HG02759 (cell line): Measurements from ENCODE around the gene LUM.
"Not testable (repeated sequence)": the region's sequence is repeated elsewhere in the genome, so short reads cannot be mapped to it uniquely, and the experiment has no call there.

Source experiments
- ATAC-seq: cut with Tn5 transposase; IDR thresholded peaks from one replicate; pipeline ENCODE4 v1.9.1; 2021; ENCODE audit warnings: mild to moderate bottlenecking, moderate library complexity; ENCODE audit not compliant: unreplicated experiment

LUM gene

DNA sequence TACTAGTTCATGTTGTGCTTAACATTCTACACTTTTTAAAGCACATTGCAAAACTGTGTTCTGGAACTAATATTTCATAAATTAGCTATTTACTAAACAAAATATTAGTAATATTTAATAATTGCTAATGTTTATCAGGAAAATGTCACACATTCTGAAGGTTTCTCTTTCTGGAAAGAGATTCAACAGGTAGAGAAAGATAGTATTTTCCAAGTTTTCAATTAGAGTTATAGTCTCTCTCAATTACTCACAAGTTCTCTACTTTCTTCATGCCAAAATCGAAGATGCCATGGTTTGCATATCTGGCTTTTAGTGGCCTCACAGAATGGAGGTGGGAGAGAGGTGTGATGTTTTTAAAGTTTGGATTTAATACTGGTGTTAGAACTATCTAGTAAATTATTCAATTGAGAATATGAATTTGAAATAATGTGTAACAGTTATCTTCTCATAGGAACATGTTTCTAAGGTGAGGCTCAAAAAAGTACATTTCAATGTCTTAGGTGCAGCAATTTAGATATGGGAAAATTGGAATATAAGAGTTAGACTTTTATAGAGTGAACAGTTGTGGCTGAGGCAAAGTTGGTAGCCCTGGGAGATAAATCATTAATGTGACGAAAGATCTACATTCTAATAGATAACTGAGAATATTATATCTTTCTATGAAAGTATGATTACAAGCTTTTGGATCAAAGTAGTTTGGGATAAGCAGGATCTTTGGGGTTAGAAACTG lies 1.5 kb downstream of the LUM start:
- ATAC-seq: no peak

DNA sequence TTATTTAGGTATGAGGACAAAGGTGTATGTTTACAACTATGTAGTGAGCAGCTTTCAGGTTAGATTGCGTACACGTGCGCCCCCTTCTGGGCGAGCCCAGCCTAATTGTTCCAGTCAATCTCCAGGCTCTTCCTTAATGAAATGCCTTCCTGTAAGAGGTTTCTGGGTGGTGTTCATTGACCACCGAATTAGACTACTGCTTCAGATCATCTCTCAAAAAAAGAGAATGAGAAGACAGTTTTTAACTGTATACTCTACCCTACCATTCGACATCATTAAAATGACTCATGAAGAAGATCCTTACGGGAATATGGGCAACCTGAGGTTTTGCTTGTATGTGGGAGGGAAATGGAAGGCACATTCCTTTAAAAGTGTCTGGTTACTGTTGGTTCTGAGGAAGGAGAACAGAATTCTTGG lies 2.1 kb downstream of the LUM start:
- ATAC-seq: peak; percentile 90

DNA sequence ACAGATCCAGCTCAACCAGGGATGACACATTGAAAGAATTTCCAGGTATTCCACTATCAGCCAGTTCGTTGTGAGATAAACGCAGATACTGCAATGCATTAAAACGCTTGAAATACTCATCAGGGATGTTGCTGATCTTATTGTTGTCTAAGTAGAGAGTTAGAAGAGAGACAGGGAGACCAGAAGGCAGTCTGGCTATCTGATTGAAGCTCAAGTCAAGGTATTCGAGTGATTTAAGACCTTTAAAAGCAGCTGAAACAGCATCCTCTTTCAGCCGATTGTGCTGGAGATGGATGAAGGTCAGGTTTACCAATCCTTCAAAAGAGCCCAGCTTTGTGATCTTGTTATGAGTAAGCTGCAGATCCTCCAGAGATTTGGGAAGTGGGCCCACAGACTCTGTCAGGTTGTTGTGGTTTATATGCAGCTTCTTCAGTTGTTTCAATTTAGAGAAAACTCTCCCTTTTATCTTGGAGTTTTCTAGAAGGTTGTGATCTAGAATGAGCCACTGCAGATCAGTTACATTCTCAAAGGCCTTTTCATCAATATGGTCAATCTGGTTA lies 3.0 kb downstream of the LUM start:
- ATAC-seq: no peak

DNA sequence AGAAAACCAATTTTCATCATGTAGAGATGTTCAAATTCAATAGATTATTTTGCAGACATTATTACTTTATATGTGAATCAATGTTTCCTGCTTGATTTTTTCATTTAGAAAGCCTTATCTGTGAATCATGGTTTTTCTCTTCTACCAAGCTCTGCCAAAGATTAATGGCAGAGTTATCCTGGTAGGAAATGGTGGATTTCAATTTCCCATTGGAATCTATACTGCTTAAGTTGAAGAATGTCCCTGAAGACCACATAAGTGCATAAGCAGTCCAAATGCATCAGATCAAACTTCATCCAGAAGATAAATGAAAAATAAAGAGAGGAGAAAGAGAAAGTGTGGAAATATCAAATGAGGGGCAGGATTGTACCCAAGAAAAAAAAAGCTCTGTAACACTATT lies 5.0 kb downstream of the LUM start:
- ATAC-seq: no peak

DNA sequence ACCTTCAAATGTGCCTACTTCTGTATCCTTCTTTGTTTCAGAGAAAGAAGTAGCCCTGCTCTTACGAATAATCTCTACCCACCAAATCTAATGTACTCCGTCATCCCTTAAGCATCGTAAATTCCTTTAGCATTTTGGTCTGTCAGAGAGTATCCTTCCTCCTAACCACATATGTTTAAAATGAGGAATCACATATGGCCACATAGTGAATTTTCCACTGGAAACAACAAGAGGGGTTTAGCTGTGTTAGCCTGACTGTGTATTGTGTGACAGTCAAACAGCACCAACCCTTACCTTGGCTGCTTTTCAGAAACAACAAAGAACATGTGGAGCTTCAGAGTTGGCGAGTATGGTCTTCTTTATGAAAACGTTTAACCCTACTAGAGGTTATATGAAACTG lies 5.5 kb downstream of the LUM start:
- ATAC-seq: no peak

DNA sequence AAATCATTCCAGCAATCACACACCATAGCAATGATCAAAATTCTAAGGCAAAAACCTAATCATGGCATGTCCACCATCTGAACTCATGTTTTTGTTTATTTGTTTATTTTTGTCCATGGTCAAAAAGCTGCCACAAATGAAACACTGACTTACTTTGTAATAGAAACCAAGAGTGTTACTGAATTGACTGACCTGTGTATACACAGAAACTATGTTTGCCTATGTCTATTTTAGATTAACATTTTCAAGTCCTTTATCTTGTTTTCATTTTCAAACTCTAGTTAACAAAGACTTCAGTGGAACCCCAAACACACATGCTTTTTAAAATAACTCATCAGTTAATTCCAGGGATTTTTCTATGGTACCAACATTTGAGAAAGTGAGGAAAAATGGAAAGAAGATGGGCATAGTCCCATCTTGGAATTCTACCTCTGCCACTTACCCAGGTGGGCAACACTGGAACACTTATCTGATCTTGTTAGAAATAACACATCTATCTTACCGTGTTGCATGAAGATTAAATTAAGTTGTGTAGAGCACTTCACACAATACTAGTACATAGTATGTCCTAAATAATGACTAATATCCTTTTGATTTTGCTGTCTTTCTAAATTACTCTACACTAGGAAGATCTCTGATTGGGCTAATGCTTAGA lies 6.4 kb downstream of the LUM start:
- ATAC-seq: no peak

DNA sequence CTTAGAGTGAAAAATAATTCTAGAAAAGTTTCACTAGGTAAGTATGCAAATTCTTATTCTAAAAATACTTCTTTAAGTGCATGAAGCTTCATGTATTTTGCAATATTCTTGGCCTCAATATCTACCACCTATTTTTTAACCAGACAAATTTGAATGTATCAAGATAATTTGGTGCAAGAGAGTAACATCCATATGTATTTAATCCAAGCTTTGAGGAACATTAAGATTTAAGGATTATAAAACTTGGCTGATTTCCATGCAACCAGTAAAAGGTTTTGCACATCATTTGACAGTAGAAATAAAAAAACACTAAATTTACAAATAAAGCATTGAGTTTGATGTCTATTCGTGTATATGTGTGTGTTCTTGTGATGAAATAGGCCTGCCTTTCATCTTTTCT lies 7.7 kb downstream of the LUM start:
- ATAC-seq: no peak

DNA sequence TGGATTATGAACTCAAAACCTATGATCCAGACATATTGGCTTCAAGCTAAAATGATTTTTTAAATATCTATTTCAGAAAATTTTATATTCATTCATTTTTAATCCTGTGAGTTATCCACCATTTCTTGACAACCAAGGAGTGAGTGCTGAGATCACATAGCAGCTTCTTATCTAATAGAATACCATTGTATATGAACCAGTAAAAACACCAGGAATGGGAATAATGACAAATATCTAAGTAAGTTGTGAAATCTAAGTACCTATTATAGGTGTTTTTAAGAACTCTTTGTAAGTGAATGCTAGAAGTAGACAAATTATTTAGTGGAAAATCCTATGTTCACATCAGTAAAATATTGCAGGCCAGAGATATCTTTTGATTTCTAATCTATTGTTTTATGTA lies 8.2 kb downstream of the LUM start:
- no peak for ATAC-seq

DNA sequence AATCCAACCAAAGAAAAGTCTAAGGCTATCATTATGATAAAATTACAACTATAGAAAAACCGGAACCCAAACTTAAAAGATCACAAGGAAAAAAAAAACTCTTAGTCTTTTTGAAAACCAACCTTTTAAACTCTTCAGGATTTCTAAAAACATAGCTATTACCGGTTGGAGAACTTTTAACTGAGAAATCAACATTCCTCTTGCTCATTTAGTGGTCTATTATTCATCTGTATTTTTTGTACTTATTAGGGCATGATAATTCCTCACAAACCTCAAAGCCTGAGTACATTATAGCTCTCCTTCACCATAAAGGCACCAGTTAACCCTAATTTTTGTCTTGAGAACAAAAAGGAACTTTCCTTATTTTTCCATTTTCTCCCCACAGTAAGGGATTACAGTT lies 10.4 kb downstream of the LUM start:
- ATAC-seq: no peak

DNA sequence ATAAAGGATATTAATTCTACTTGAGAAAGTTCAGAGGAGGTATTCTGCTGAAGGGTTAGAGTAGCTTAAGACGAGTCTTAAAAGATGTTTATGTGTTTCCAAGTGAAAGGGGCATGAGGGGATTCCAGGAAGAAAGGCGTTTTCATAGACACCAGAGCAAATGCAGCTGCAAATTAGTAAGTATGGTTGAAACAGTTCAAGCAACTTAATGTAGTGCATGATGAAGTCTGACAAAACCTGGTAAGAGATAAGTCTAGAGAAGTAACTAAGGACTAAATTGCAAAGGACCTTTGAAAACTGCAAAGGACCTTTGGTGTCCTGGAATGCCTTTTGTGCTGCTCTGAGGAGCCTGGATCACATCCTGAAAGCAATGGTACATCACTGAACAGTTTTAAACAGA lies 11.5 kb downstream of the LUM start:
- no peak for ATAC-seq

DNA sequence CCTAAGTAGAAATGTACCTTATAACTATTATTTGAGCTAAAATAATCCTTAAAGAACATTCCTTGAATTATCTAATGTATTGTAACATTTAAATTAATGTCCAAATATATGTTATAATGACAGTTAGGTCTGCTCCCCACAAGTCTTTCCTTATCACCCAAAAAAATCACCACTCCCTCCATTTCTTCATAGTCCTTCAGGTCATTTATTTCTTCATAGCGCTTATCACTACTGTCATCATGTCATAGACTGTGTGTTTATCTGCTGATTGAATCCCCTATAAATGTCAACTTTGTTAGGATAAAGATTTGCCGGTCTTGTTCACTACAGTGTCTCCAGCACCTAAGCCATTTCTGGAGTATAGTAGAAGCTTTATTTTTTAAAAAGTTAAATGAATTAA lies 12.0 kb downstream of the LUM start:
- ATAC-seq: no peak

DNA sequence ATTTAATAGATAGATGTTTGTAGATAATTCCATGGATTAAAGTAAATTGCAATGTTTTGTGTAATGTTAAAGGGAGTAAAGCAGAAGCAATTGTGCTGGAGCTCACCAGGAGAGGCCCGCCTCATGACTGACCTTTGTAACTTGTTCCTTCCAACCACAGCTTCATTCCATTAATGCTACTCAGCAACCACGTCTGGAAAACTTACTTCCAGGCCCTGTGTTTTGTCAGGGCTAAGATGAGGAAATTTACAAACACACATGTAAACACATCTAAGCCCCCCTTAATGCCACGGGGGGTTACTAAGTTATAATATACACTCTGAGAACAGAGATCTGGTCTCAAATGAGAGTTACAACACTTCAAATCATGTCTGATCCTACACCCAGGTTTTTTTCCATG lies 12.4 kb downstream of the LUM start:
- no peak for ATAC-seq

DNA sequence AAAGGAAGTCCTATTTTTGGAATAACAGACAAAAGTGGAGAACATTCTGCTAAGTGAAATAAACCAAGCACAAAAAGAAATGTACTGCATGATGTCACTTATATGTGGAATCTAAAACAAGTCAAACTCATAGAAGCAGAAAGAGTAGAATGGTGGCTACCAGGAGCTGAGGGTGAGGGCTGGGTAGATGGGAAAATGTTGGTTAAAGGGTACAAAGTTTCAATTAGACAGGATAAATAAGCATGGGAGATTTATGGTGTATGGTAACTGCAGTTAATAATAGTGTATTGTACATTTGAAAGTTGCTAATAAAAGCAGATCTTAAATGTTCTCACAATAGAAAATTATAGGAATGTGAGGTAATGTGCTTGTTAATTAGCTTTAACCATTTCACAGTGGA lies 12.8 kb downstream of the LUM start:
- ATAC-seq: no peak

DNA sequence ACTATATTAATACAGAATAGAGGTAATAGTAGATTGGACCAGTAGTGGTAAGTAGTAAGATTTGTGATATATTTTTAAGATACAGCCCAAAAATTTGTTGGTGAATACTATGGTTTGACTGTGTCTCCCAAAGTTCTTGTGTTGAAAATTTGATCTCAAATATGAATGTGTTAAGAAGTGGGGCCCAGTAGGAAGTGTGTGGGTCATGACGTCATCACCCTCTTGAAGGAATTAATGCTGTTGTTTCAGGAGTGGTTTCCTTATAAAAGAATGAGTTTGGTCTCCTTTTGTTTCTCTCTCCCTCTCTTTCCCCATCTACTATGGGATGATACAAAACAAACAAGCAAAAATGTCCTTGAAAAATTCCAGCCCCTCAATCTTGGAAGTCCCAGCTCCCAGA lies 16.3 kb downstream of the LUM start:
- no peak for ATAC-seq

DNA sequence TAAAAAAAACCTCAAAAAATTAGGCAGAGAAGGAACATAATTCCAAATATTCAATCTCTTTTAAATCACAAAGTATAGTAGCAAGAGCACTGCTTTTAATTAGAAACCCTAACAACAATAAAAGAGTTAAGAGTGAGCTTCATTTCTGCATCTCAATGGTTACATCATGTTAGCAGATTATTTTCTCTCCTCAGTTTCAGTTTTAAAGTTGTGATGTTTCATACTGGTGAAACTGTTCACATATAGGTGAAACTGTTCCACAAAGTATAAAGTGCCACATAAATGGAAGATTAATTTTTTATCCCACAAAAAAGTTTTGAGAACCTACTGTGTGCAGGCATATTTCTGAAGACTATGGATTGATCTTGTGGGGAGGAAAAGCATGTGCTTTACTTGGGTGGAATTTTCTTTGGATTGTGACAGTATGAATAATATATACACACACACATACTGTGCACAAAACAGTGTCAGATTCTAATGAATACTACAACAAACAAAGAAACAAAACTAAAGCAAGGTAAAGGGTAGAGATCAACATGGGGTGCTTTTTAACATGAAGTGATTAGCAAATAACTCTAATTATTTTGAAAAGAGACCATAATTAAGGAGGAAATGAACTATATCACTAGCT lies 17.1 kb downstream of the LUM start:
- no peak for ATAC-seq

DNA sequence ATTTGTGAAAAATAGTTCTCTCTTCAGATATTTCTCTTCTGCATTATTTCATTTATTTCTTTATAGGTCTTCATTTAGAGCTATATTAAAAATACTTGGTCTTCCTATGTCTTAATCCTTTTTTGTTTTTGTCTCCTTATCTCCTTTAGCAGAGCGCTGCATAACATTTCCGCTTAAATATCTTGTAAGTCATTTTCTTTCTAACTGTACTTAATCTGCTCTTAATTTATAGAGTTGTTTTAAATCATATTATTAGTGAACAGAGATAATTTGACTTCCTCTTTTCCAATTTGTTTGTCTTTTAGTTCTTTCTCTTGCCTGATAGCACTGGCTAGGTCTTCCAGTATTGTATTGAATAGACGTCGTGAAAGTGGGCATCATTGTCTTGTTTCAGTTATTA lies 18.0 kb downstream of the LUM start:
- no peak for ATAC-seq

DNA sequence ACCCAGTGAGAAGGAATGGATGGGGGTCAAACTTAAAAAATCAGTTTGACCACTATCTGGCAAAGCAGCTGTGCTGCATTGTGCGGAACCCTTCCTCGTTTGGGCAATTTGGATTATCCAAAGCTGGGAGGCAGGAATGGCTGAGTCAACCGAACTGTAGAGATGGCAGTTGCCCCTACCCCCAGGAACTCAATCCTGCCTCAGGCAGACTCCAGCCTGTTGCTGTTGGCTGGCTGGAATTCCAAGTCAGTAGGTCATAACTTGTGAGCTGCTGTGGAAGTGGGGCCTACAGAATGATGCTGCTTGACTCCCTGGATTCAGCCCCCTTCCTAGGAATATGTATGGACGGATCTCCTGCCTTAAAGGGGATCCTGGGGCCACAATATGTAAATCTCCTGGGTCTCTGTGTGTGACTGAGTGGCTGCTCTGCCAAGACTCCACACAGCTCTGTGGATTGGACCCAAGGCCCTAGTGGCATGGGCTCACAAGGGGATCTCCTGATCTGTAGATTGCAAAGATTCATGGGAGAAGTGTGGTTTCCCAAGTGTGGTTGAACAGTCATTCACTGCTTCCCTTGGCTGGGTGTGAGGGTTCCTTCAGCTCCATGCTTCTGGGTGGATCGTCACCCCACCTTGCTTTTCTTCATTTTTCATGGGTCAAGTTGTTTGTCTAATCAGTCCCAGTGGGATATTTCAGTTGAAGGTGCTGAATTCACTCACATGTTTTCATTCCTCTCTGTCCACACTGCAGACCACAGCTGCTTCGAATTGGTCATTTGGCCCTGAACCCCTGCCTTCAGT lies 19.2 kb downstream of the LUM start:
- ATAC-seq: no peak

DNA sequence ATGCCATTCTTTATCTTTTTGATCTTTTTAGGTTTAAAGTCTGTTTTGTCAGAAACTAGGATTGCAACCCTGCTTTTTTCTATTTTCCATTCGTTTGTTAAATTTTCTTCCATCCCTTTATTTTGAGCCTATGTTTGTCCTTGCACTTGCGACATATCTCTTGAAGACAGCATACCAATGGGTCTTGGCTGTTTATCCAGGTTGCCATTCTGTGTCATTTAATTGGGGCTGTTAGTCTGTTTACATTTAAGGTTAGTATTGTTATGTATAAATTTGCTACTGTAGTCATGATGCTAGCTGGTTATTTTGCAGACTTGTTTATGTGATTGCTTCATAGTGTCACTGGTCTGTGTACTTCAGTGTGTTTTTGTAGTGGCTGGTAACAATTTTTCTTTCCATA lies 21.3 kb downstream of the LUM start:
- not testable (repeated sequence) for ATAC-seq

DNA sequence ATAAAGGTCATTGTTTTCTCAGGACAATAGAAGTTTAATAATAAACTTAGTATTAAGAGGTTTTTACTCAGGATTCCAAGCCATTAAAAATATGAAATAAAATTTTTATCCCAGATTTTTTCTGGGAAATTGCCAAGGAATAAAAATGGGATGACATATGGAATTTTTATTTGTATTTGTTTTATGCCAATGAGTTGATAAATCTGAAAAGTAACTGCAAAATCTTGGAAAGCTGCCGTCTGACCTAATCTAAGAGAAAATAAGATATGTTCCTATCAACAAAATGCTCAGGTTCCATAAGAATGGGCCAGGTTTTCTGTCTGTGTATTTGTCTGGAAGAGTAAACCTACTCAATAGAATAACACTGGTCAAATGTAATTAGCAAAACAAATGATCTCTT lies 31.3 kb downstream of the LUM start:
- no peak for ATAC-seq

DNA sequence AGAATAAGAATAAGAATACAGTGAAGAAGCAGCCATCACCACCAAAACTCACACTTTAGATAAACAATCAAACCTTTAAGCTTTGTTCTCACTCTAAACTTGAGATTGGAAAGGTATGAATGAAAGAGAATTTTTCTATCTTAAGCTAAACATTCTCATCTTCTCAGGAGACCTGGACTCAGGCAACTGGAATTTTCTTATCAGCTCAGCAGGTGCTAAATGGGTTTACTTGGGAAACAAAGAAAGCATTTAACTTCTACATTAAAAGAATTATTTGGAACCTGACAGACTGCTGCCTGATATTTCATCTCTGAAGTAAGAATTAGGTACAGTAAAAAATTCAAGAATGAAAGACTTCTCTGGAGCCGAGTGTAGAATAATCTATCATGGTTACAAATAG lies 32.8 kb downstream of the LUM start:
- ATAC-seq: no peak

DNA sequence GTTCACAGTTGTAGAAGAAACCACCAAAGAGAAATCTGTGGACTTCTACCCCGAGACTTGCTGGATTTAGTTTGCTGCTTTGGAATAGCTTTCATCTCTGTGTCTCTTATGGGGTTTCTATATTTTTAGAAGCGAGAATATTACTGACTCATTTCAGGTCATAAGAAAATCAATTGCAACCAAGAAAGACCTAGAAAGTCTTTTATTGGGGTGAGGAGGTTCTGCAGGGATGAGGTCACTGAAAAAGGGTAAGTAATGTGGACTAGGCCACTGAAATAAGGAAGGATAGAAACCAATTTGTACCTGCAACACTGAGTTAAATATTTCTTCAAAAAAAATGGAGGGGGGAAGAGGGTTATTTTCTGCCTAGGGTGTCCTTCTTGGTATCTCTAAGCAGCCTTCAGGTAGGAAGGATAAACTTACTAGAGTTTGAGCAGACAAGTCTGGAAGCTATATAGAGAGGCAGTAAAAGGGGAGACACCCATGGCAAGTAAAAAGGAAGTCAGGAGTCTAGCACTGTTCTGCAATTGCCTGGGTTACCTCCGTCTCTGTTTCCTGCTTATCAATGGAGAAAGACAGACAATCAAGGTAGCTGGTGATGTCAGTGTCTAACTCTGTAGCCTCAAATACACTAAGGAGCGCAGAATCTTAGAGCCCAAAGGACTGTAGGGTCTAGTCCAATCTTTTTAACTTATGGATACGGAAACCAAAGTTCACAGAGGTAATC lies 33.9 kb downstream of the LUM start:
- ATAC-seq: no peak
